Suppressor macrophage (primary cell): ENCODE measurements around the gene TANC1.

Source experiments
- DNase-seq, 4 experiments: peaks; one replicate each; pipeline ENCODE4 v3.0.0-alpha.2; 2020 to 2022
- total RNA-seq, 17 experiments: gene quantifications; one replicate each; lab custom pipeline; 2026; ENCODE audit warnings: mixed read lengths in 6 of 17, inconsistent platforms in 3 of 17; lab: John Stamatoyannopoulos, UW

The TANC1 gene
- 0.97 to 56.4 (median 1.6) reads per million in 17 experiments for total RNA-seq

DNA sequence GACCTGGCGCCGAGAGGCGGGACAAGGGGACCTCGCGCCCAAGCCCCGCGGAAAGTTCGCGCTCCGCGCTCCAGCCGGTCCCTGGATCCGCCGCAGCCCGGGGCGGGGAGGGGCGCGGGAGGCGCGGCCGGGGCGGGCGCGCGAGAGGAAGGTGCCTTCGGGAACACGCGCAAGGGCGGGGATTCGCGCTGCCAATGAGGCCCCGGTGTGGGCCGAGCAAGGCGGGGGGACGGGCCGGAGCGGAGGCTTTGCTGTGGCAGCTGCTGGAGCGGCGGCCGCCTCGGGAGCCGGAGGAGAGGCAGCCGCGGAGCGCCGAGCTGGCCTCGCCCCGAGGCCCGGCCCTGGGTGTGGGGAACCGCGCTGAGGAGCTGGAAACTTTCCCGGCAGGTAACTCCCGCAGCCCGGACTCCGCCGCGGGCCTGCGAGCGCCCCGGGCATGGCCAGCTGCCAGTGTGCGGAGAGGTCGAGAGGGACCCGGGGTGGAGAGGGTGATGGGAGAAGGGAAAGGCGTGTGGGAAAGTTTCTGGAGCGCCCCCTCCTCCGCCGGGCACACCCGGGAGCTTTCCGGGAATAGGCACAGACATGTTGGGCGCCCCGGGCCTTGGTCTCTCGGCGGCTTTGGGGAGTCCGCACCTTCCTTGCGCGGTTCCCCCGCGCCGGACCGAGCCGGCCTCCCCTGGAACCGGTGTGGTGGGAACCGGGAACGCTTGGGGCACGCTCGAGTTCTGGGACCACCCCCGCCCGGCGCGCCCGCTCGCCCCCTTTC lies at the start of gene TANC1:
Gene TANC1 (plus strand): TSS at position 245 of the 766 bp plus-strand sequence. CDS start 97,271 bp downstream, outside the sequence.
- peak; percentile 85 to 95 (median 90) for DNase-seq

DNA sequence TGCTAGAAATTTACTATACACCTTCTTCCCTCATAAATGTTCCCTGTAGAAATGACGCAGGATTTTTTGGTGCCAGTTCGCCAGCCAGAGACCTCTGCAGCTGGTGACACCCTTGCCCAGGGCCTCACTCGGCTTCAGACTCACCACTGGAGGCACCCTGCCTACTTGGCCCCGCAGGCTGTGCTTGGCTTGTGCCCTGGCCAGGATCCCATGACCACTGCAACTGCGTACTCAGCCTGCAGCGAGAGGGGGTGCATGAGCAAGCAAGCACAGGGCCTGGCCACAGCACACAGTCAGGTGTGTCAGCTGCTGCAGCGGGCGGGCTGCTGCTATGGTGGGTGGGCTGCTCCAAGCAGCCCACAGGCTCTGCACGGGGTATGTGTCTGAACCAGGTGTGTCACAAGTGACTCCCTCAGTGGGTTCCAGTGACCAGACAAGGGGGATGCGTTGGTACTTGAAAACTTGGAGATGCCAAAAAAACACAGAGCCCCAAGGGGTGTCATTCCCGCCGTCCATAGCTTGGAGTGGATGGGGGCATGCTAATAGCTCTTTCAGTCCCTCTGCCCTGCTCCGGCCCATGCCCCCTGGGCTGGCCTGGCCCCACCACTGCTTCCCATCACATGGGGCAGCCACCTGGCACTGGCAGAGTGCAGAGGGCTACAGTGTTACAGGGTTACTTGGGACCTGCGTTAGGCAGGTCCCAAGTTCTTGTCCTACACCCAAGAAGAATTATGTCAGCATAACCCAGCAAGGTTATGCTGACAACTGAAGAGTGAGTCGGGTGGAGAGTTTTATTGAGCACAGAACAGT lies 46.6 kb upstream of the TANC1 start:
- no peak for DNase-seq

DNA sequence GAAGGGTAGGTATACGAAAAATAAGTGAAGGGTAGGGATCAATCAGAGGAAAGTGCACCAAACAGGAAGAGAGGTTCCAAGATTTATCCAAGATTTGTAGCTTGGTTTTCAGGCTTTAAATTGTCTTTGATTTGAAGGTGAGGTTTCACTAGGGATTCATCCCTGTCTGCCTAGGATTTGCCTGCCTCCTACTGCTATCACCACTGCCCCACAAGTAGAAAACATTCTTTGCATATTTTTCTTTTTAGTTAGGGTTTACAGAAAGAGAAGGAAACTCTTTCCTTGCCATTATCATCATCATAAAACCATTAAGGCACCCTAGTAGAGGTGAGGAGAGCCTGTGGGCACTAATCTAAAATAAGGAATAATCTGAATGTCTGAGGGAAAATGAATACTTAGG lies 45.8 kb upstream of the TANC1 start:
- no peak for DNase-seq

DNA sequence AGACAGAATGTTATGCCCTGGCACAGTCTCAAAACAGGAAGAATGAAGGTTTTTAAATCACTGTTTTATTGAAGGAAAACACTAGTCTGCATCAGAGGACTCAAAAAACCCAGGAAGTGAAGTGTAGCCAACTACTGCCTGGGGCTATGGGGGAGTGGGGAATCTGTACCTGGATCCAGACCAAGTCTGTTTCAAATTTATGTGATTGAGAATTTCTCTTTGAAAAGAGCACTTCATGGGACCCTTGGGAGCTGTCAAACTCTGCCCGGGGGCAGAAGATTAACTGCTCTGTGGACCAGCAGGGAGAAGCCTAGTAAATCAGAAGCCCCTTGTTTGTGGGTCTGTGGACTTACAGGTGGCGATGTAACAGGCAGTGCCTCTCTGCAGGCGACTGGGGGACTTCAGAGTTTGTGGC lies 45.3 kb upstream of the TANC1 start:
- no peak for DNase-seq

DNA sequence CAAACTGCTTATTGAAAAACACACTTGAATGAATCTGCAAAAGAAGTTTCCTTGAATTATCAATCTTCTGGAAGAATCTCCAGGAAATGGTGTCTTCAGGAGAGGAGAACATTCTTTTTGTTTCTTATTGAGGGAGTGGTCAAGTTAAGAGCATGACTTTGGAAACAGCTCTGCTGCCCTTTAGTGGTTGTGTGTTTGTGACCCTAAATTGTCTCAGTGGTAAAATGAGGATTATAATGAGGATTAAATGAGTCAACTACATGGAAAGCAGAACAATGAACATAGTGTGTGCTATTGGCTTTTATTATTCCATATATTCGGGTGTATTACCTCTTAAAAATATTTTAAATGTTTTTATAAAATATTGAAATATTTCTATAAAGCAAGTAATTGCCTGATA lies 44.8 kb upstream of the TANC1 start:
- DNase-seq = no peak

DNA sequence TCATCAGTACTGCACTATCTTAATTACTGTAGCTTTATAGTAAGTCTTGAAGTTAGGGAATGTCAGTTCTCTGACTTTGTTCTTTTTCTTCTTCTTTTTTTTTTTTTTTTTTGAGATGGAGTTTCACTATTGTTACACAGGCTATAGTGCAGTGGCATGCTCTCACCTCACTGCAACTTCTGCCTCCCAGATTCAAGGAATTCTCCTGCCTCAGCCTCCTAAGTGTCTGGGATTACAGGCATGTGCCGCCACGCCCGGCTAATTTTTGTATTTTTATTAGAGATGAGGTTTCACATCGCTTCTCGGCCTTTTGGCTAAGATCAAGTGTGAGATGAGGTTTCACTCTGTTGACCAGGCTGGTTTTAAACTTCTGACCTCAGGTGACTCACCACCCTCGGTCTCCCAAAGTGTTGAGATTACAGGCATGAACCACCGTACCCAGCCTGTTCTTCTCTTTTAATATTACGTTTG lies 41.9 kb upstream of the TANC1 start:
- DNase-seq = no peak

DNA sequence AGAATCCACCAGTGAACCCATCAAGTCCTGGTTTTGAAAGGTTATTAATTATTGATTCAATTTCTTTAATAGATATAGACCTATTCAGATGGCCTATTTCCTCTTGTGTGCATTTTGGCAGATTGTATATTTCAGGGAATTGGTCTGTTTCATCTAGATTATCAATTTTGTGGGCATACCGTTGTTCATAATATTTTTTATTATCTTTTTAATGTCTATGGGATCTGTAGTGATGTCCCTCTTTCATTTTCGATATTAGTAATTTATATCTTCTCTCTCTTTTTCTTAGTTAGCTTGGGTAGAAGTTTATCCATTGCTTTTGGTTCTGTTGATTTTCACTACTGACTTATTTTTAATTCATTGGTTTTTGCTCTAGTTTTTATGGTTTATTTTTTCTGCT lies 39.9 kb upstream of the TANC1 start:
- no peak for DNase-seq

DNA sequence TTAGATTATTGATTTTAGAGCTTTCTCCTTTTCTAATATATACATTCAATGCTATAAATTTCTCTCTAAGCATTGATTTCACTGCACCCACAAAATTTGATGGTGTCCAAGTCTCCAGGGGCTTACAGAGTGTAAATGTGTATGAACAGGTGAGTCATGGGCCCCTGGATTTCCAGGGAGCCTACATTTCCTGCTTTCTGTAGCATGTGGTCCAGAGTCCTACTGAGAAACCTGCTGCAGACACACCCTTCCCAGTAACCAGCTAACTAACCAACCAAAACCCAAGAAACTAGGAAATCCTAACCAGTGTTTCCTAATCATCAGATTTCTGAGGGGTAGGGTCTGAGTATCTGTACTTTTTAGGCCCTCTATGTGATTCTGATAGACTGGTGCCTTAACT lies 39.5 kb upstream of the TANC1 start:
- no peak for DNase-seq

DNA sequence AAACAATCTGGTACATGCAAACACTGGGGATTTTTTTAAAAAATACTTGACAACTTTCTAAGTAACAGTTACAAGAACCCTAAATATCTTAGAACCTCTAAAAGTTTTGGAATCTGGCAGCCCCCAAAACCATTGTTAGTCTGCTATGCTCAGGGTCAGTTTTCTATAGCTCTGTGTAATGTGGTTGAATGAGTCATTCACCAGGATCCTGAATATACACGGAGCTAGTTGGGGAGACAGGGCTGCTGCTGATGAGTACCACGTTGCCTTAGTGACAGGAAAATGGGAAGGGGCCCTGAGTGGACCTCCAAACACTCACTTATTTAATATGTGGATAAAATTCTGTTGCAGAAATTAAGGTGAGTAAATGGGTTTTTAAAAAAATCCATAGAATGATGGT lies 36.9 kb upstream of the TANC1 start:
- no peak for DNase-seq

DNA sequence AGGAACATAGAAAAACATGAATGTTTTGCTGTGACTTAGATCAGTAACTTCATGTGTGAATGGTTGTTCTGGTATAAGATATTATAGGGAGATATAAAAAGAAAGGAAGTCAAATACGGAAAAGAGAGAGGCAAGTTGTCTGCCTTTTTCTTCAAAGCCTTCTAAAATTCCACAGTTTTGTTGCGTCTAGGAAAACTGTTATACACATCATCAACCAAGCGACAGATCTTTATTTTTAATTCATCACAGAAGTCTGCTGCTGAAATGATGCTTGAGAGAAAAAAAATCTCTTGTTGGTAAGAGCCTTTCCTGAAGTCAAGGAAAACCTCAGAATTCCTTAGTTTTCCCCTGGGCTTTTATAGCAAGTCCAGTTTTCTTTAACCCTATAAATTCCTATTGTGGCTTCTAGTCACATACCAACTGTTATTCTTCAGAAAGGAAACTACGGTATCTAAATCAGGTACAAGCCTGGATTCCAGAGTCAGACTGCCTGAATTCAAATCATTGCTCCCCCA lies 36.3 kb upstream of the TANC1 start:
- DNase-seq = no peak

DNA sequence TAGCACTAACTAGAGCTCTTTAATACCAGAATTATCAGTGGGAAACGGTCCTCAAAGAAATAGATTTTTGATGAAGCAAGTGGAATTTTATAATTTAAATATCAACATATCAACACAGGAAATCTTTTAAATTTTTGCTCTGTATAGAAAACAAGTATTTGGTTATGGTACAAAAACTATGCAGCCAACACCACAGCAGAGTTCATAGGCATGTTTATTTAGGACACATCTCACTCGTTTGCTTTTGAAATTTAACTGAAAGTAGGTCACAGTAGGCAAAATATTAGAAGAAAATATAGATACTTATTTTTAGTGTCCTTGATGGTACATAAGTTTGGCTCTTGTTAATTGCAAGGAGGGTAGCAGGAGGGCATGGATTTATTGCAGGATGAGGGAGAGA lies 34.3 kb upstream of the TANC1 start:
- DNase-seq = no peak

DNA sequence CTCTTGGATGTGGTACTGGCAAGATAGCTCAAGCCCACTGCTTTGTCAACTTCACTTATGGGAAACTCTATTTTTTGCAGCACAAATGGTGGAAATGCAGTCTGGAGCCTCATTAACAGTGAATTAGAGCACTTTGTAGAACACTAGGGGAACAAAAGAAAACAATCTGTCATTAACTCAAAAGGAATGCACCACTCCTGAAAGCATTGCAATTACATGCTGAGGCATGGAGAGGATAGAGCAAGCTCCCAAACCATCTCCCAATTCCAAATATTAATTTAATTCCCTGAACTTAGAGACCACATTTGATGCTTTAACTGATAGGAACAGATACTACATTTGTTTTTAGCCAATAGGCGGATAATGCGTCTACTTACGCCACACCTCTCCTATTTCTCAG lies 32.8 kb upstream of the TANC1 start:
- no peak for DNase-seq

DNA sequence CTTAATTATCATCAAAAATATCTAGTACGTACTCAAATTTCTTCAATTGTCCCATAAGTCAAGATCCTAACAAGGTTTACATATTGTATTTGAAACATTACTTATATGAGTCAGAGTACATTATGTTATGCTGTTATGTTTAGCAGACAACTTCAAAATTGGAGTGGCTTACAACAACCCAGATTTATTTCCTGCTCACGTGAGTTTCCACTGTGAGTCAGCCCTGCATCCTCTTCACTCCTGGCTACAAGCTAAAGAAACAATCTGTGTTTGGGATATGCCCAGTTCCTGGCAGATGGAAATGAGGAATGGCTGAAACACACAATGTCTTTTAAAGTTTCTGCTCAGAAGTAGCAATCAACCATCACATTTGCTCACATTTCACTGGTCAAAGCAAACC lies 31.5 kb upstream of the TANC1 start:
- DNase-seq = peak in 1 of 4 experiments; percentile 15

DNA sequence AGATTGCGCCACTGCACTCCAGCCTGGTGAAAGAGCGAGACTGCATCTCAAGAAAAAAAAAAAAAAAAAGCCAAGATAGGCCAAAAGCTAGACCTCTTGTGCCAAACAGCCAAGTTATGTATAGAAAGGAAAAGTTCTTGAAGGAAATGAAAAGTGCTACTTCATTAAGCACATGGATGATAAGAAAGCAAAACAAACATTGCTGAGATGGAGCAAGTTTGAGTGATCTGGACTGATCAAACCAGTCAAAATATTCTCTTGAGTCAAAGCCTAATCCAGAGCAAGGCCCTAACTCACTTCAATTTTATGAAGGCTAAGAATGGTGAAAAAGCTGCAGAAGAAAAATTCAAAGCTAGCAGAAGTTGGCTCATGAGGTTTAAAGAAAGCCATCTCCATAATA lies 28.1 kb upstream of the TANC1 start:
- DNase-seq = no peak

DNA sequence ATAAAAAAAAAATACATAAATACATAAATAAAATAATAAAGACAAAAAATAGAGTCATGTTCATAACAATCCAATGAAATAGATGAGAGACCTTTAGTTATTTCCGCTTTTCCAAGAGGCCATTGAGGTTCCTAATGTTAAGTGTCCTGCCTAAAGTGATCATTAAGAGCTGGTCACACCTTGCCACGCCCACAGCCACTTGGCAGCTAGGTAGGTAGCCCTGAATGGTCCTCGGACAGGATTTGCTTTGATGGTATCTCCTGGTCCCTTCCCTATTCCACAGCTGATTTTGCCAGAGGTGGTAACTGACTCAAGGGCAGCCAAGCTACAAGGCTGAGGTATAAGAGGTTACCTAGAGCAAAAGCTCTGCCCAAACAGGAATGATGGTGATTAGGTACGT lies 24.5 kb upstream of the TANC1 start:
- no peak for DNase-seq

DNA sequence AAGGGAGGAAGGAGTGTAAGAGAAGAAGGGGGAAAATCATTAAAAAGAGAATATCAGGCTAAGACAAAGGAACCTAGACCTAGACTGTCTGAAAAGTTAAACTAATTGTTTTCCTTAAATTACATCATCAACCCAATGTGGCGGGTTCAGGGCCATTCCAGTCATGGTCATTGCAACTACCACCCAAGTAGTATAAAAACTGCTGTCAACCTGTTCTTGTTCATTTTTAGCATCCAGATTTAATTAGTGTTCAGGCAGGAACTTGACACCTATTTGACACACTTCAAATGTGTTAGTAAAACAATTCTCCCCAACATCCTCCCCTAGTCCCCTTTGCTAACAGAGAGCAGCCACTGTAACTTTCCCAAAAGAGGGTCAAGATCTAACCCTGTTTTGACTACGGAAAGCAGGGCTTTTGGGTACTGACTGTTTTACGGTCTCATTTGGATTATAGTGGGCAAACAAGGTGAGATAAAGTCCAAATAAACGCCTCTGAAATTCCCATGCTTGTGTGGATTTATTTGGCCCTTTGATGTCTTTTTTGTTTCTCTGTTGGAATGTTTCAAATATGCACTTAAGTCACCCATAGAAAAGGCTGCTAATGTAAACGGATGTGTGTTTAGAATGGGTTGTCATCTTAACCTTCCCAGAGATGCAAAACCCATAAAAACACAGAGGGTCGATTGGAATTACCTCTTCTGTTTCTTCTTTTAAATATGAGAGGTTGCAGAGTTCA lies 19.3 kb upstream of the TANC1 start:
- DNase-seq = no peak

DNA sequence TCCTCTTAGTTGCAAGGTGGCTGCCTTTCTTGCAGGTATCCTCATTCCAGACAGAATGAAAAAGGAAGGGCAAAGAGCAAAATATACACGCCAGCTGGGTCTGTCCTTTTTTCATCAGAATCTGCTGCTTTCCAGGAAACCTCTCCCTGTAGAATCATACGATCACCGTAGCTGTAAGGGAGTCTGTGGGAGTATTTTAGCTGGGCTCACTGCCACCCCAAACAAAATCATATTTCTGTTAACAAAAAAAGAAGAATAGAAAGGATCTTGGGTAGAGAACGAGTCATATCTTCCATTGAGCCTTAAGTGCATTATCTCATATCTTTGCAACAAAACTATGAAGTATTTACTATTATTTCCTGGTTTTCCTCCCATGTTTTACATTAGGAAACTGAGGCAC lies 15.0 kb upstream of the TANC1 start:
- no peak for DNase-seq

DNA sequence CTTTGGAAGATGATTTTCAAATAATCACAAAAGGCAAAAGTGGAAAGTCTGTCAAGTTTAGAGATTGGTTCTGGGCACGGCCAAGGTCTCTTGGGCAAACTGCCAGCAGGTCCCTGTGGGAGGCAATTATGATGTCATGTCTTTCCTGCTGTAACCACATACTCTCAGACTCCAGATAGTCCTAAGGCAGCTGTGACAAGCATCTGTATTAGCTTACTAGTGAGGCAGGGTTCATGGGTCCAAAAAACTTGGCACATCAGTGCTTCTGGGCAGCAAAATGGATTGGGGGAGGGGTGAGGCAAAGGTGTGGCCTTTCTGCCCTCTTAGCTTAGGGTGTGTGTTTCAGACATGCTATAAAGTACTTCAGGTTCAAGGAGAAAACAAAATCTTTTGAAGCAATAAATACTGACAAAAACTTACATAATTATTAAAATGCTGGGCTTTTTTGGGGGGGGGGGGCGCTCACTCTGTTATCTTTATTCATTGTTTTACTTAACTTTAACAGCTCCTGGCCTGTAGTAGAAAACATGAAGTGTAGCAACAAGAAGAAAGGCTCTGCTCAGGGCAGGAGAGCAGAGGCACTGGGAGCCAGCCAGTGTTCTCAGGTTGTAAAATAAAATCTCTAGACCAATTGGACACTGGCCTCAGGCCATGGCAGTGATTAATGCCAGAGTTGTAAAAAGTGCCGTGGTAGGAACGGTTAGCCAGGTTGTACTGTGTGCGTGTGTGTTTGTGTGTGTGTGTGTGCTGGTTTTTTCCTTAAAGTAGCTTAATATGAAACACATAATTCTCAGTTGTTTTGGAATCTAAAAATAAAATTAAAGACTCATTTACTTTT lies 14.3 kb upstream of the TANC1 start:
- DNase-seq = peak; percentile 76 to 82 (median 78)

DNA sequence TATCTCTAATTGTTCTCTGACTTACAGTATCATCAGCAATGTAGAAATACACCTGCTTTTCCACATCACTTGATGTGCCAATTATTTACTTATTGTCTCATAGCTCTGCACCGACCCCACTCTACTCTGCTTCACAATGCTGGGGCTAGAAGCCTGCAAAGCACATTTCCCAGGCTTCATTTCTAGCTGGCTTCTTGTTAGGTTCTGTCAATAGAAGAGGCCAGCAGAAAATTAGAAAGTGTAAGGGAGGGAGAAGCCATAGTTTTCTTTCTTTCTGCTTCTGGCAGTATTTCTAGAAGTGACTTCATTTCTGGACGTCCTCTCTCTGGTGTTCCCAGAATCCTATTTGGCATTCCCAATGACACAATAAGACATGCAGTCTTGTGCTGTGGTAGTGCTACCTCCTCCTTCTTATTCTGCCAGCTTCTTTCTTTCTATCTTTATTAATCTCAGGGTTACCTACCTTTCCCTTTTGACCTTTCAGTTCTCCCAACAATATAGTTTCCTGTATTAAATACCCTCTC lies 12.5 kb upstream of the TANC1 start:
- no peak for DNase-seq

DNA sequence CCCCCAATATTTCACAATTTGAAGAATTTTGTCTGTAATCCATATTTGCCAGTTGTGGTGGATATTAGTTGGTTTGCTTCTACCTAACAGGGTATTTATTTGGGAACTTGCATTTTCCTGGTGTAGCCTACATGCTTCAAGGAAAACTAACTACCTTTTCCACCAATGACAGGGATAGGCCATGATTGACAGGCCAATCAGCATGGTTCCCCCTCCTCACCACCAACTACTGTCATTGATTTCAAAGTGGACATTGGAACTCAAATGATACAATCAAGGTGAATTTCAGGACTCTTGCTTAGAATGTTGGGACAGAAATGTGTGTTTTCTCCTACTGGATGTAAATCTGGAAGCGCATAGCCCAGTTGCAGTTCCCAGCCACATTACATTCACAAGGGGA lies 10.1 kb upstream of the TANC1 start:
- no peak for DNase-seq

DNA sequence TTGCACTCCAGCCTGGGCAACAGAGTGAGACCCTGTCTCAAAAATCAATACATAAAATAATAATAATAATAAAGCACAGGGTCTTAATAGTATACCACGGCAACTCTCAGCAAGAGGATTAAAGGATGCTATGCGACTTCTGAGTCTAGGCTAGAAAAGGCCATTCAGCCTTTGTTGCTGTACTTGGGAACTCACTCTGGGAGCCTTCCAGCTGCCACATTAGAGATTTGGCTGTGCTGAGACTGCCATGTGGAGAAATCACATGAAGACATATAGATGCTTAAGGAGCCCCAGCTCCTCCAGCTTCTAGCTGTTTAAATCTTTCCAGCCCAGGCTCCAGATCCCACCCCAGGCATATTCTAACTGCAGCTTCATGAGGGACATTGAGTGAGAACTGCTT lies 8.2 kb upstream of the TANC1 start:
- DNase-seq = no peak

DNA sequence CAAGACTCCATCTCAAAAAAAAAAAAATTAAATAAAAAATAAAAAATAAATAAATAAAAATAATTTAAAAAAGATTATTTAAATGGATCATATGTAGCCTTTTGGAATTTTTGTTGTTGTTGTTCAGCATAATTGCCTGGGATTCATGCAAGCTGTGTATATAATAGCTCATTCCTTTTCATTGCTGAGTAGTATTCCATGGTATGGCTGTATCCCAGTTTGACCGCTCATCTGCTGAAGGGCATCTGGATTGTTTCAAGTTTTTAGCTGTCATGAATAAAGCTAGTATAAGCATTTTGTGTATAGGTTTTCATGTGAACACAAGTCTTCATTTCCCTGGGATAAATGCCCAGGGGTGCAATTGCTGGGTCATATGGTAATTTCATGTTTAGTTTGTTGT lies 6.4 kb upstream of the TANC1 start:
- DNase-seq = no peak
